Effector memory CD8-positive, alpha-beta T cell (primary cell): ENCODE measurements around the gene RPS16.
"Not testable (repeated sequence)": the region's sequence is repeated elsewhere in the genome, so short reads cannot be mapped to it uniquely, and the experiment has no call there.

ENCODE experiments used
- ATAC-seq: fragments of 150-1000 bp; cut with Tn5 transposase; replicated peaks from 2 replicates; pipeline ENCODE4 v1.10.0; 2021; ENCODE audit warnings: mild to moderate bottlenecking, moderate library complexity
- DNase-seq, 3 experiments: peaks; one replicate each; pipeline ENCODE4 v3.0.0; 2021
- H3K27ac Mint-ChIP-seq, 2 donors: one replicate each; pipeline ENCODE4 v1.8.0; 2022; ENCODE audit warnings: mild to moderate bottlenecking in 2 of 2, mixed read lengths in 2 of 2, moderate library complexity in 2 of 2
- H3K27me3 Mint-ChIP-seq, 2 donors: one replicate each; pipeline ENCODE4 v1.8.0; 2022; ENCODE audit warnings: mixed read lengths in 2 of 2
- H3K36me3 Mint-ChIP-seq: one replicate; pipeline ENCODE4 v1.8.0; 2022; ENCODE audit warnings: mild to moderate bottlenecking, moderate library complexity, mixed read lengths; ENCODE audit not compliant: insufficient read depth
- H3K4me1 Mint-ChIP-seq, 2 donors: one replicate each; pipeline ENCODE4 v1.8.0; 2022; ENCODE audit warnings: low read depth in 2 of 2, mixed read lengths in 2 of 2
- H3K4me3 Mint-ChIP-seq, 2 donors: one replicate each; pipeline ENCODE4 v1.8.0; 2022; ENCODE audit warnings: mild to moderate bottlenecking in 2 of 2, mixed read lengths in 2 of 2, moderate library complexity in 2 of 2
- H3K9me3 Mint-ChIP-seq, 2 donors: one replicate each; pipeline ENCODE4 v1.8.0; 2022; ENCODE audit warnings: mixed read lengths in 2 of 2
- total RNA-seq, 9 experiments: gene quantifications; one replicate each; lab custom pipeline; 2026; lab: John Stamatoyannopoulos, UW

RPS16 gene
- total RNA-seq: 220 to 636 (median 442) reads per million in 9 experiments

DNA sequence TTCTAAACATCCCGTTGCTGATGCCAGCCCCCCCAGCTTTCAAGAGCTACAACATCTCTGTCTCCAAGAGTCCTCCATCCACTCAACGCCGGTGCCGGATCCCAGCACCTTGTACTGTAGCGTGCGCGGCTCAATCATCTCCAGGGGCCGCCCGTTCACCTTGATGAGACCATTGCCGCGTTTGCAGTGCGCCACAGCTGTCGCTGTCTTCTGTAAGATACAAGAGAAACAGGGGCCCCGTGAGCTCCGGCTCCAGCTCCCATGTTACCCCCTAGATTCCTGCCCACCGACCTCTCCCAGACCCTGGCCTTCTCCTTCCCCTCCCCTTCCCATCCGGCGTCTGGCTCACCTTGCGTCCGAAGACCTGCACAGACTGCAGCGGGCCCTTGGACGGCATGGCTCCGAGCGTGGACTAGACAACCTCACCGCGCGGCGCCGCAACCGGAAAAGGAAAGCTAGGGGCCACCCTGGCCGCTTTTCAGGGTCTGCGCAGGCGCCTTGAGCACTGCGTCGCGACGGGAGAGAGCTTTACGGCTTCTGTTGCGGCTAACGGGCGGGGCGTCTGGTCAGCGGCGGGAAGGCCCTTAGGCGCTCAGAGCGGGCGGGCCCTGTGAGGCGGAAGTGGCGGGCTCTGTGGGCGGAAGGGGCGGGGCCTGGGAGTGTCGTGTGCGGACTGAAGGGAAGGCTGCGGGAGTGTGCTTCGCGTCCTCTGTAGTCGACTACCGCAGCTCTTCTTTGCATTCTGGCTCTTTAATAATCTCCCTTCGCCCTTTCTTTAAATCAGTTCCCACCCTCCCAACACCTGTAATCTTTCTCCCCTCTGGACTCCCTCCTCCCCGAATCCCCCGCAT lies at the start of gene RPS16:
Gene RPS16, minus strand, starts transcription at position 451 of the 851 bp plus-strand sequence. Its CDS starts 54 bp downstream, at position 397.
- peak; percentile 98 to 99 (median 98) for DNase-seq
- Mint-ChIP-seq H3K9me3 (no peaks in the 10 kb centered on the region), H3K27me3 (peaks cover 0 to 8% of the 10 kb centered on the region in 2 donors), H3K4me1 (peaks cover 22 to 34% of the 10 kb centered on the region in 2 donors), H3K27ac (peak within 1 kb of the TSS; percentile 97 to 99), H3K4me3 (peak within 1 kb of the TSS; percentile 93 to 100), H3K36me3 (peaks cover 69% of the 10 kb centered on the region)
- ATAC-seq: peak; percentile 91

DNA sequence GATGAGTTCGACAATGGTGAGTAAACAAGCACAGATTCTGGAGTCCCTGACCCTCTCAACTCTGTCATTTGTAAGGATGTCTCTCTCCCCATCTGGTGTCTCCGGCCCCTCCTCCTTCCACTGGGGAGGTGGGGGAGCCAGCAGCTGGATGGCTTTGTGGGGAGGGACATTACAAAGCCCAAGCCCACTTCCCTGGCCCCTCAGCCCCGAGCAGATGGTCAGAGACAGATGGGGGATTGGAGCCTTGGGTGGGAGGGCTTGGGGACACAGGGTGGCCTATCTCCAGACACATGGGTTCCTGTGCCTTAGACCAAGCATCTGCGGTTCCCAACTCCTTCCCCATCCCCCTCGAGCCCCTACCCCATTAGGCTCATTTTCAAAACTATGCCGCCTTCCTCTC lies 47.4 kb upstream of the RPS16 start:
- Mint-ChIP-seq H3K36me3 (peaks cover 37% of the 10 kb centered on the region), H3K27ac (peak overlapping the region in 1 of 2 donors; percentile 14), H3K9me3 (no peaks in the 10 kb centered on the region), H3K4me3 (peak overlapping the region in 1 of 2 donors; percentile 33), H3K27me3 (no peaks in the 10 kb centered on the region), H3K4me1 (peaks cover 21 to 27% of the 10 kb centered on the region in 2 donors)
- DNase-seq (no peak), ATAC-seq (no peak)

DNA sequence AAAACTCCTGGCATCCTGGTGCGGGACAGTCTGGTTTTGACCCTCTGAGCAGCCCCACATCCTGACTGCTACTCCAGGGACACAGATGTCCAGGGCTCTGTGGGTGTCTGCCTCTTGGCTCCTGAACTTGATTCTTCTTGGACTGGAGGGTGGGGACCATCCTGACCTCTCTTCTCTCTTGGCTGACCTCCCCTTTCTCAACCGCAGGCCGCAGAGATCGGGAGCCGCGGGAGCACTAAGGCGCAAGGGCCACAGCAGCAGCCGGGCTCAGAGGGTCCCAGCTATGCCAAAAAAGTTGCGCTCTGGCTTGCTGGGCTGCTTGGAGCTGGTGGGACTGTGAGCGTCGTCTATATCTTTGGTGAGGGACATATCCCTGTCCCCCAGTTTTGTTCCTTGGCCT lies 45.9 kb upstream of the RPS16 start:
- DNase-seq (no peak), ATAC-seq (no peak)
- no peaks in the 10 kb centered on the region for H3K27me3 Mint-ChIP-seq
- peak overlapping the region; percentile 85 to 96 for H3K4me3 Mint-ChIP-seq
- H3K9me3 Mint-ChIP-seq: no peaks in the 10 kb centered on the region
- H3K36me3 Mint-ChIP-seq: peaks cover 35% of the 10 kb centered on the region
- peak overlapping the region; percentile 94 to 96 for H3K27ac Mint-ChIP-seq
- H3K4me1 Mint-ChIP-seq: peaks cover 17 to 24% of the 10 kb centered on the region in 2 donors

DNA sequence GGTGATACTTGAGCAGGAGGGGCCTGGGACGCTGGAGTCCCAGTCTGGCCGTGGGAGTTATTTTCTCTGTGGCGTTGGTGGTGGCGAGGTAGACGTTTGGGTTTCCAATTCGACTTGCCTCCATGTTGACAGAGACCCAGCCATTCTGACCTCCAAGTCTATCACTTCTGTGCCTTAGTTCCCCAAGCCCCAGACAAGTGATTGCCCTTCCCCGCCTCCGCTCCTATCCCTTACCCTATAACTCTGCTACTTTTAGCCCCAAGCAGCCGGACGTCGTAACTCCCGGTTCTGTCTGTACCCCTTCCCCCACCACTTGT lies 45.4 kb upstream of the RPS16 start:
- no peaks in the 10 kb centered on the region for H3K9me3 Mint-ChIP-seq
- no peaks in the 10 kb centered on the region for H3K27me3 Mint-ChIP-seq
- peaks cover 17 to 22% of the 10 kb centered on the region in 2 donors for H3K4me1 Mint-ChIP-seq
- peak overlapping the region; percentile 85 to 96 for H3K4me3 Mint-ChIP-seq
- no peak for DNase-seq
- peak; percentile 3 for ATAC-seq
- H3K36me3 Mint-ChIP-seq: peaks cover 38% of the 10 kb centered on the region
- peak overlapping the region; percentile 94 to 96 for H3K27ac Mint-ChIP-seq

DNA sequence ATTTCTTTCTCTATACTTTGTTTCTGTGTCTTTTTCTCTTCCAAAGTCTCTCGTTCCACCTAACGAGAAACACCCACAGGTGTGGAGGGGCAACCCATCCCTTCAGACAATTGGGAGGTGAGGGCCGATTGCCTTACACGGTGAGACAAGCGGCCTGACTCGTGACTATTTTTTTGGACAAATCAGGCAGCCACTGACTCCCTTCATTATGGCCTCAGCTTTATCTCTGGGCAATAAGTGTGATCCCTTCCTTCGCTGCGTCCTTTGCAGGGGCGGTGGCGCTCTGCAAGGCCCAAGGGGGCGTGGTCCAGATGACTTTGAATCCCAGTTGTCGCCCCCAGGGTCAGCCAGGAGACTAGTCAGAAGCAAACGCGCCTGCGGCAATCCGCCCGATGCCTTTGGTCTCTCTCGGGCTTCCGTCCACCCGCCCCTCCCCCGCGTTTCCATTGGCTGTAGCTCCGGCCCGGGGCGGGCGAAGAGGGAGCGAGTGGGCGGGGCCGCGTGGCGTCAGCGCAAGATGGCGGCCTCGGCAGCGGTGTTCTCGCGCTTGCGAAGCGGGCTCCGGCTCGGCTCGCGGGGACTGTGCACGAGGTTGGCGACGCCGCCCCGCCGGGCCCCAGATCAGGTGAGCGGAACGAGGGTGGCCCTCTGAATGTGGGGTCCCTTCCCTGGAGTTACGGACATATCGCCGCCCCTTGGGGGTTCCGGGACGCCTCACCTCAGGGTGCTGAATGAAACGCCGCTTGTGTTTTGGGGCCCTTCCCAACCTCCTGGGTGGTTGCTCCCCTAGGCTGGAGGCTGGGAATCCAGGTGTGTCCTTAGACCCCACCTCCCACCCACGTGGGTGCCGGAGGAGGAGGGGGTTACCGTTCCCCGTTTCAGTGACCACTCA lies 44.8 kb upstream of the RPS16 start, which contains the start of gene TIMM50:
Gene TIMM50, plus strand, starts transcription at position 502 of the 892 bp plus-strand sequence. Its CDS starts 16 bp downstream, at position 518.
- Mint-ChIP-seq H3K4me3 (peak within 1 kb of the TSS; percentile 85 to 96), H3K27ac (peak within 1 kb of the TSS; percentile 94 to 96), H3K27me3 (no peaks in the 10 kb centered on the region), H3K36me3 (peaks cover 41% of the 10 kb centered on the region), H3K9me3 (no peaks in the 10 kb centered on the region), H3K4me1 (peaks cover 17 to 22% of the 10 kb centered on the region in 2 donors)
- ATAC-seq (peak; percentile 95), DNase-seq (peak; percentile 95 to 96 (median 96))

DNA sequence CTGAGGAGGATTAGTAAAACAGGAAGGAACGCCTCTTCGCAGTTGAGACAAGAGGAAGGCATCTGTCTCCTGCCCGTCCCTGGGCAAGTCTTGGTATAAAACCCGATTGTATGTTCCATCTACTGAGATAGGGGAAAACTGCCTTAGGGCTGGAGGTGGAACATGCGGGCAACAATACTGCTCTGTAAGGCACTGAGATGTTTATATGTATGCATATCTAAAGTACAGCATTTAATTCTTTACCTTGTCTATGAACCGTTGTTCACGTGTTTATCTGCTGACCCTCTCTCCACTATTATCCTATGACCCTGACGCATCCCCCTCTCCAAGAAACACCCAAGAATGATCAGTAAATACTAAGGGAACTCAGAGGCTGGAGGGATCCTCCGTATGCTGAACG lies 44.2 kb upstream of the RPS16 start:
- Mint-ChIP-seq H3K27me3 (no peaks in the 10 kb centered on the region), H3K4me1 (peaks cover 17 to 22% of the 10 kb centered on the region in 2 donors), H3K36me3 (peaks cover 45% of the 10 kb centered on the region), H3K9me3 (no peaks in the 10 kb centered on the region), H3K4me3 (peak overlapping the region; percentile 85 to 96), H3K27ac (peak overlapping the region; percentile 94 to 96)
- ATAC-seq (no peak), DNase-seq (no peak)

DNA sequence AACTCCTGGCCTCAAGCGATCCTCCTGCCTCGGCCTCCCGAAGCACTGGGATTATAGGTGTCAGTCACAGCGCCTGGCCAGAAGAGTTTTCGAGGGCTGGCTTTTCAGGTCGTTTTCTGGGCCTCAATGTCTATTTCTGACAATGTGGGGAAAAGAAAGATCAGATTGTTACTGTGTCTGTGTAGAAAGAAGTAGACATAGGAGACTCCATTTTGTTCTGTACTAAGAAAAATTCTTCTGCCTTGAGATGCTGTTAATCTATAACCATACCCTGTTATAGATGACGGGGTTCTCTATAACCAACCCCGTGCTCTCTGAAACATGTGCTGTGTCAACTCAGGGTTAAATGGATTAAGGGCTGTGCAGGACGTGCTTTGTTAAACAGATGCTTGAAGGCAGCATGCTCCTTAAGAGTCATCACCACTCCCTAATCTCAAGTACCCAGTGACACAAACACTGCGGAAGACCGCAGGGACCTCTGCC lies 43.6 kb upstream of the RPS16 start:
- not testable (repeated sequence) for H3K27me3 Mint-ChIP-seq, H3K27ac Mint-ChIP-seq, H3K9me3 Mint-ChIP-seq, ATAC-seq, DNase-seq
- H3K4me1 Mint-ChIP-seq: peaks cover 17 to 22% of the 10 kb centered on the region in 2 donors
- H3K36me3 Mint-ChIP-seq: peaks cover 48% of the 10 kb centered on the region
- H3K4me3 Mint-ChIP-seq: peak overlapping the region; percentile 85 to 96

DNA sequence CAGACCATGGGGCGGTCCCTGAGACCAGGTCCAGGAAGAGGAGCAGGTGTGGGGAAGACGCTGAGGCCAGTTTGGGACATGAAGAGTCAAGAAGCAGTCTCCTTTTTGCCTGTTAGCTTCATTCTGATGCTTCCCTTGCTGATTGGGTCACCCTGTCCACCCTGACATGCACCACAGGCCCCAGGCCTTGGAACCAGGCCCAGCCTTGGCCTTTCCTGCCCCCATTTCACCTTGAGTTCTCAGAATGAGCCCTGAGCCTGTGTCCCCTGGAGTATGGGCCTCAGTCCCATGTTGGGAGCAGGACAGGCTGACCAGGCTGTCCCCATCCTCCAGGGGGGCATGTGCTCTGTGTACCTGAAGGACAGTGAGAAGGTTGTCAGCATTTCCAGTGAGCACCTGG lies 40.0 kb upstream of the RPS16 start:
- Mint-ChIP-seq H3K9me3 (no peaks in the 10 kb centered on the region), H3K4me1 (peaks cover 12 to 20% of the 10 kb centered on the region in 2 donors), H3K27me3 (no peaks in the 10 kb centered on the region), H3K4me3 (no peak overlapping the region), H3K36me3 (peaks cover 64% of the 10 kb centered on the region), H3K27ac (peak overlapping the region in 1 of 2 donors; percentile 75)
- ATAC-seq: no peak
- DNase-seq: no peak

DNA sequence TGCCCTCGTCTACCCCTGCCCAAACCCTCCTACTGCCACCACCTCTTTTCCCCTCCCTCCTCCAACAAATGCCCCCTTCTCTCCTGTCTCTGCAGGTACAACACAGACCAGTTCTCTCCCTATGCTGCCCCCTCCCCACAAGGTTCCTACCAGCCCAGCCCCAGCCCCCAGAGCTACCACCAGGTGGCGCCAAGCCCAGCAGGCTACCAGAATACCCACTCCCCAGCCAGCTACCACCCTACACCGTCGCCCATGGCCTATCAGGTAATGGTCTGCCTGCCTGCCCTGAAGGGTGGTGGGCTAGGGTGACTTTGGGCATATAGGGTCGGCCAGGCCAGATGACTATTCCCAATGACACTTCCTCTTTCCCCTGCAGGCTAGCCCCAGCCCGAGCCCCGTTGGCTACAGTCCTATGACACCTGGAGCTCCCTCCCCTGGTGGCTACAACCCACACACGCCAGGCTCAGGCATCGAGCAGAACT lies 38.4 kb upstream of the RPS16 start:
- H3K27ac Mint-ChIP-seq: peak overlapping the region; percentile 71 to 75
- H3K36me3 Mint-ChIP-seq: peaks cover 79% of the 10 kb centered on the region
- H3K4me3 Mint-ChIP-seq: peak overlapping the region in 1 of 2 donors; percentile 30
- no peaks in the 10 kb centered on the region for H3K27me3 Mint-ChIP-seq
- no peaks in the 10 kb centered on the region for H3K9me3 Mint-ChIP-seq
- ATAC-seq (peak; percentile 81), DNase-seq (peak; percentile 65 to 70 (median 66))
- peaks cover 11 to 18% of the 10 kb centered on the region in 2 donors for H3K4me1 Mint-ChIP-seq

DNA sequence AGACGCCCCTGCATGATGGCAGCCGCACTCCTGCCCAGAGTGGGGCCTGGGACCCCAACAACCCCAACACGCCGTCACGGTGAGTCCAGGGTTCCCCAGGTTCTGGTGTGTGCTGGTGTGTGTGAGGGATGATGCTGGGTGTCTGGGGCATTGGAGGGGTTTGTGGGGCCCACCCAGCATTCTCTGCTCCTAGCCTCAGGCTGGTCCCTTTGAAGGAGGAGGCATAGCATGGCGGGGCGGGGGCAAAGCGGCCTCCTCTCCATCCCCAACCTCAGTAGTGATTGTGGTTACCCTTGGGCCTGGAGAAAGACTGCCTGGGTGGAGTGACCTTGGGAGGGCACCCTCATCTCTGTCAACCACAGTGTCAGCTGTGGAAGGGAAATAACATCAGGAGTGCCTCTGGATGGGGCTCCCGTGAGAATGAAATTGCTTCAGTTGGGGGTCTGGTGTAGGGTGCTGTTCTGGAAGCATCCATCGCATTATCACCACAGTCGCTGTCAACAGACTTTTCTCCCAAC lies 37.8 kb upstream of the RPS16 start:
- DNase-seq (no peak), ATAC-seq (no peak)
- Mint-ChIP-seq H3K4me3 (peak overlapping the region in 1 of 2 donors; percentile 30), H3K27ac (peak overlapping the region; percentile 71 to 75), H3K27me3 (no peaks in the 10 kb centered on the region), H3K36me3 (peaks cover 86% of the 10 kb centered on the region), H3K9me3 (no peaks in the 10 kb centered on the region), H3K4me1 (peaks cover 11 to 21% of the 10 kb centered on the region in 2 donors)

DNA sequence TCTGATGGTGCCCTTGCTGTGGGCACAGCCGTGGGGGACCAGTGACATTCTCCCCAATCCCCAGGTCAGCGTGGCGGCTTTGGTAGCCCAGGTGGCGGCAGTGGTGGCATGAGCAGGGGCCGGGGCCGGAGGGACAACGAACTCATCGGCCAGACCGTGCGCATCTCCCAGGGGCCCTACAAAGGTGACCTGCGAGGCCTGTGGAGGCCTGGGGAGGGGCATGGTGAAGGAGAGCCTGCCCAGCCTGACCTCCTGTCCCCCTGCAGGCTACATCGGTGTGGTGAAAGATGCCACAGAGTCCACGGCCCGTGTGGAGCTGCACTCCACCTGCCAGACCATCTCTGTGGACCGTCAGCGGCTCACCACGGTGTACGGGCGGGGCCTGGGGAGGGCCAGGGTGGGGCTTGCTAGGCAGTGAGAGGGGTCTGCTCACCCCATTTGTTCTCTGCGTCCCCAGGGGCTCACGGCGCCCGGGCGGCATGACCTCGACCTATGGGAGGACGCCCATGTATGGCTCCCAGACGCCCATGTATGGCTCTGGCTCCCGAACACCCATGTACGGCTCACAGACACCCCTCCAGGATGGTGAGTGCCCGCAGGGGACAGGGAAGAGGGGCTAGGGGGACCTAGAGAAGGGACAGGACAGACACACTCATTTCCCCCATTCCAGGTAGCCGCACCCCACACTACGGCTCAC lies 37.1 kb upstream of the RPS16 start:
- no peak overlapping the region for H3K4me3 Mint-ChIP-seq
- ATAC-seq (no peak), DNase-seq (no peak)
- H3K27ac Mint-ChIP-seq: peak overlapping the region in 1 of 2 donors; percentile 92
- H3K36me3 Mint-ChIP-seq: peaks cover 92% of the 10 kb centered on the region
- no peaks in the 10 kb centered on the region for H3K27me3 Mint-ChIP-seq
- peaks cover 11 to 21% of the 10 kb centered on the region in 2 donors for H3K4me1 Mint-ChIP-seq
- no peaks in the 10 kb centered on the region for H3K9me3 Mint-ChIP-seq

DNA sequence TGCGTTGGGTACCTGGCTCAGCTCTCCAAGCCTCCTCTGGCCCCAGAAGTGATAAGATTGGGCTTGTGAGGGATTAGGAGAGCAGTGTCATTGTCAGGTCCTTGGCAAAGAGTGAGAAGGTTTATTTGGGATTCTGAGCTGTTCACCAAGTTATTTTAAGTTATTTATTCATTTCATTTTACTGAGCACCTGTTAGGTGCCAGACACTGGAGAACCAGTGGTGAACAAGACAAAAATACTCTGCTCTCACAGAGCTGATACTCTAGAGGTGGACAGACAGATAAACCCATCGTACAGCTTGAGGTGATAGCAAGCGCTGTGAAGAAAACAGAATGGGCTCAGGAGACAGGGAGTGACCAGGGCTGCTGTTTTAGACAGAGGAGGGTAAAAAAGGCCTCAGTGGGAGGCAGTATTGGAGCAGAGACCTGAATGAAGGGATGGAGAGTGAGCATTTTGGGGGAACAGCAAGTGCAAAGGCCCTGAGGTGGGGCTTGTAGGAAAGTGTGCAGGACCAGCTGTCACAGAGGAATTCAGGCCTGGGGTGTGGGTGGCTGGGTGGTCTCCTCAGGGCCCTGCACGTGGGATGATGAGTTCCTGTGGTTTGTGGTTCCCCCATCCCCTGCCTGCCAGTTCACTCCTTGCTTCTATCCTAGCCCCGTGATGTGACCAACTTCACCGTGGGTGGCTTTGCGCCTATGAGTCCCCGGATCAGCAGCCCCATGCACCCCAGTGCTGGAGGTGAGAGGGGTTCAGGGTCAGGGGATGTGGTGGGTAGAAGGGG lies 36.2 kb upstream of the RPS16 start:
- H3K27ac Mint-ChIP-seq: peak overlapping the region; percentile 74 to 92
- H3K4me1 Mint-ChIP-seq: peaks cover 11 to 21% of the 10 kb centered on the region in 2 donors
- H3K4me3 Mint-ChIP-seq: no peak overlapping the region
- ATAC-seq (no peak), DNase-seq (no peak)
- no peaks in the 10 kb centered on the region for H3K9me3 Mint-ChIP-seq
- no peaks in the 10 kb centered on the region for H3K27me3 Mint-ChIP-seq
- peaks cover 93% of the 10 kb centered on the region for H3K36me3 Mint-ChIP-seq
